Measurements from ENCODE around the gene DENND5A.
A peak's percentile ranks its signal among the peaks of the same experiment; 100 is the strongest.
"Not testable (repeated sequence)": the region's sequence is repeated elsewhere in the genome, so short reads cannot be mapped to it uniquely, and the experiment has no call there.

DENND5A gene

DNA sequence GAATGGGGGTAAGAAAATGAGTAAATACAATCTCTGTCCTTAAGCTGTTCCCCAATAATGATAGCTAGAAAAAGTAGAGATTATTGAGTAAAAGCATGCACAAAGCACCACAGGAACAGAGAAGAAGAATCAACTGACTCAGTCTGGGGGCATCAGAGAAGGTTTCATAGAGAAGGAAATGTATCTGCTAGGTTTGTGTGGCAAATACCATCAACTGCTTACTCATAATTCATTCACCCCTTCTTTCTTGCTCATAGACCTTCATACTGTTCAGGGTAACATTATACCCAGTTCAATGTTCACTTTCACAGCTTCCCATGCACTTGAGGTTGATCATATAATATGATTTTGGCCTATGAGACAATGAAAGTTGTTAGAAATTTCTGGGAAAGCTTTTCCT, 88.6 kb downstream of the DENND5A start:
- no peak for DNase-seq (ENCODE audit: low spot score)

DNA sequence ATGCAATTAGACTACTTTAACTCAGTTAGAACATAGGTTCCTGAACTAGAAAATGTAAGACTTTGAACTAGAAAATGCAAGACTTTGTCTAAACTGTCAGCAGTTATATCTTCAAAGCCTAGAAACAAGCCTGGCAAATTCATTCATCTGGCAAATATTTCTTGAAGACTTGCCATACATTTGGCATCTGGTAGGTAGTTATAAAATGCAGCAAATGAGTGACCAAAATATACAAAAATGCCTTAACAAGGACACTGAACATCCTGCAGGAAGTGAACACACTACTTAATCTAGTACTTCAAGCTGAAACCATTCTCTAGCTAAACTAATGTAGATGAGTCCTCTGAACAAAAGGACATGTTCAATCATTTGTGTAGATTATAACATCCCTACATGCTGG, 89.0 kb downstream of the DENND5A start:
- peak; percentile 9 for DNase-seq (ENCODE audit: low spot score)

DNA sequence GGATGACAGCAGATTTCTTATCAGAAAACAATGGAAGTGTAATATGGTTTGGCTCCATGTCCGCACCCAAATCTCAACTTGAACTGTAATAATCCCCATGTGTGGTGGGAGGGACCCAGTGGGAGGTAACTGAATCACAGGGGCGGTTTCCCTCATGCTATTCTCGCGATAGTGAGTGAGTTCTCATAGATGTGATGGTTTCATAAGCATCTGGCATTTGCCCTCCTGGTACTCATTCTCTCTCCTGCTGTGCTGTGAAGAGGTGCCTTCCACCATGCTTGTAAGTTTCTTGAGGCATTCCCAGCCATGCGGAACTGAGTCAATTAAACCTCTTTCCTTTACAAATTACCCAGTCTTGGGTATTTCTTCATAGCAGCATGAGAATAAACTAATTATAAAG, 92.8 kb downstream of the DENND5A start:
- DNase-seq (ENCODE audit: low spot score) = no peak

DNA sequence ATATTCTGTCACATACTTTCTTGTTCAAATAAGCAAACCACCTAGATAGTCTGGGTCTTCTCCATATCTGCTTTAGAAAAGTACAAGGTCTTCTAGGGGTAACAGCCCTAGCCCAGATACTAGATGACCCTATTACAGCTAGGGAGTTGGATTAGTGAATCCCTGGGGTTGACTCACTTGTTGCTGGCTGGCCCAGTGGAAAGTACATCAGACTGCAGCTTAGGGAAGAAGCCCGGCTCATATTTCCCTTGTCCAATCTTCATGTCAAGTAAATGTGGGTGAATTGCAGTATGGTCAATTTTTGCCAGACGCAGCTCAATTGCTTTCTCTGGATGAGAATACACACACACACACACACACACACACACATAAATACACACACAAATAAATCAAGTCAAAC, 94.7 kb downstream of the DENND5A start:
- peak; percentile 53 for DNase-seq (ENCODE audit: low spot score)

DNA sequence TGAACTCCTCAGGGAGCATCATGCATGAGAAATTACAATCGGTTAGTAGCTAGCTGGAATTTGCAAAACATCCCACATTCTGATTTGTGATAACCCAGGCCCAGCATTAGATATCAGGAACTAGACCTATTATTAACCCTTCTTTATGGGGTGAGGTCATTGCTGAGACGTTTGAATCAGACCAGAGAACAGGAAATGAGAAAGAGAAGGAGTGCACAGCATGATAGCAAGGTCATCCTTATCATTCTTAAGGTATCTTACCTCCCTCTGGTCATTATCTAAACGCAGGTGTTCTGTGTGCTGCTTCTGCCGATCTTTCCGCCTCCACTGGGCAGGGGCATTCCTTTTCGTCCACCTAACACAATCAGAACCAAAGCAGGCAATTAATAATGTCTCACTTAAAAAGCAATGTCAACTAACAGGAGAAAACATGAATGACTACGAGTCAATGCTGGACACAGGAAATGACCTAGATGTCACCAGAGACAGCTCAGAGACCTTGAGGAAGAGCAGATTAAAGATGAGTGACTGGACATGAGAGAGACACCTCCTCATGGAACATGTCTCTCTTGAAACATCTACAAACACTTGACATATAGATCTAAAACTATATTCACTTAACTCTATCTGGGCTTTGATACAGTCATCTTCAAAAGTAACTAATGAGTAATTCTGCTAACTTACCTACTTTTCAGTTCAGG, 95.4 kb downstream of the DENND5A start:
- DNase-seq (ENCODE audit: low spot score) = no peak

DNA sequence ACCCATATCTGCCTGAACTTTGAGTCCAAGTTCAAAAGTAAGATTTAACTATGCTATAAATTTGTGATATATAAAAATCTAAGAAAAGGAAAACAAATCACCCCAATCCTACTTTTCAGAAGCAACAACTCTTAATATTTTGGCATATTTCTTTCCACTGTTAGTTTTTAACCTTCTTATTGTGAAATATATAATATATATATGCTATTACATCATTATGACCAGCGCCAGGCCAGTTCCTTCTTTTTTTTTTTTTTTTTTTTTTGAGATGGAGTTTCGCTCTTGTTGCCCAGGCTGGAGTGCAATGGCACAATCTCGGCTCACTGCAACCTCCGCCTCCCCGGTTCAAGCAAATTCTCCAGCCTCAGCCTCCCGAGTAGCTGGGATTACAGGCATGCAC, 103.2 kb downstream of the DENND5A start:
- not testable (repeated sequence) for DNase-seq (ENCODE audit: low spot score)

DNA sequence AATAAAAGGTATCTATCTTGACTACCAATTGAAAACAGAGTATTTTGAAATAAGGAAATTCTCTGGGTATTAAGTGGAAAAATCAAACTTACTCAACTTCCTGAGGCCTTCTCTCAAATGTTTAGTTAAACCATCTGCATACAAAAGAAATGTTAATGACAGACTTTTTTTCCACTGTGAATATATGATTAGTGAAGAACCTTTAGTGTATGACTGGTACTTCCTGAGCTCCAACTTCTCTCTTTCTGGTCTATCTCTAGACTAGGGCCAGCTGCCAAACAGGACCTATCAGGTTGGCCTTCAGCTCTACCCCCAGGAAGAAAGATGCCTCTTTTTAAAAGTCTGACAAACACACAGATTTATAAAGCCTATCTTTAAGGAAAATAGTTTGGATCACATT, 105.0 kb downstream of the DENND5A start:
- DNase-seq (ENCODE audit: low spot score) = no peak

DNA sequence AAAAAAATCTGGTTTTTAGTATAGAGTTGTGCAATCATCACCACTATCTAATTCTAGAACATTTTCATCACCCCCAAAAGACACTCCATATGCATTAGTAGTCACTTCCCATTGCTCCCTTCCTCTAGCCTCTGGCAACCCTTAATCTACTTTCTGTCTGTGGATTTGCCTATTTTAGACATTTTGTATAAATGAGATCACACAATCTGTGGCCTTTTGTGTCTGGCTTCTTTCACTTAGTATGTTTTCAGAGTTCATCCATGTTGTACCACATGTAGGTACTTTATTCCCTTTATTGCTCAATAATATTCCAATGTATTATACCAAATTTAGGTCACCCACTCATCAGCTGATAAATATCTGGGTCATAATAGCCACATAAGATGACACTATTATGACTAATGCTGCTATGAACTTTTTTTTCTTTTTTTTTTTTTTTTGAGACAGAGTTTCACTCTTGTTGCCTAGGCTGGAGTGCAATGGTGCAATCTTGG, 106.2 kb downstream of the DENND5A start:
- peak; percentile 40 for DNase-seq (ENCODE audit: low spot score)

DNA sequence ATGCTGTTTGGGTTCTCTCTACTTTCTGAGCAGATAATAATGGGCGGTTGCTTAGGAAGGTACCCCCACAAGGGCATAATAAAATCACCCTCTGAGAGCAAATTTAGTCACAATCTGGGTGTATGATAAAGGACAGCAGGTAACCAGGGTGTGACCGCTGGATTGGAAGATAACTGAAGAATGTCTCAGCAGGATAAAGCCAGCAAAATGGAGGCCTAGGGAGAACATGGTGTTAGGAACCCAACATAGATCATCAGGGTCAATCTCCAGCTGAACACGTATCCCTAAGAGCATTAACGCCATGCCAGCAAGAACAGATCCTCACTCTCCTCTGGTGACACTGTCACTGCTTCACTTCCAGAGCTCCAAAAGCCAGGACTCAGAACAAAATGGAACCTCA, 109.2 kb downstream of the DENND5A start:
- no peak for DNase-seq (ENCODE audit: low spot score)

DNA sequence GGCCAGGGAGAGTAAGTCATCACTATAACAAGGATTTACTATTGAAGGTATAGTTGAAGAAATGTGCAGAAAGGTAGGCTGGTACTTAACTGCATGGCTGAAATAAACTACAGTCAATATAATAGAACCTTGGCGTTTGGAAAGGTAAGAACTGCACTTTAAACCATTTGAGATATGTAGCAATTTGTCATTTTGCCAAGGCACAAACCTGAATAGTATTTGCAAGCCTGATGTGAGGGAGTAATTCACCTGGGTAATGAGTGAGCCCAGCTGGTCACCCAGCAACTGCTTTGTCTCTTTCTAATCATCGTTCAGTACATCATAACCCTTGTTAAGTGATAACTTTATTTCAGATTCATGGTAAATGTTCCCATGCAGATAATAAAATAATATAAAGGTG, 111.5 kb downstream of the DENND5A start:
- DNase-seq (ENCODE audit: low spot score) = no peak

DNA sequence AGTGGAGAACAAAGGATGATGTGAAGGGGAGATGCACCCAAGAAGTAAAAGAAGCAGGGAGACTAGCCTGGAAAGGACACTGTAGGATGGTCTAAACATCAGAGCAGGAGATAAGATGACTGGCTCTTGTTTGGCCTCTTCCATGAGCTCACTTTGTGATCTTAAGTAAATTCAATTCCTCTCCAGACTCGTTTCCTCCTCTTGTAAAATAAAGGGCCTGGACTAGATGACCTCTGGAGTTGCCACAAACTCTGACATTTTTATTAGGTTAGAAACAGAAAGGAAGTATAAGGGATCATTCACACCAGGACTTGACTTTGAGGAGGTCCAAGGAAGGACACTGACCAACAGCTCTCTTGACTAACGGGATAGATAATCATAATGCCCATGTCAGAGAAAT, 113.5 kb downstream of the DENND5A start:
- DNase-seq (ENCODE audit: low spot score) = no peak

DNA sequence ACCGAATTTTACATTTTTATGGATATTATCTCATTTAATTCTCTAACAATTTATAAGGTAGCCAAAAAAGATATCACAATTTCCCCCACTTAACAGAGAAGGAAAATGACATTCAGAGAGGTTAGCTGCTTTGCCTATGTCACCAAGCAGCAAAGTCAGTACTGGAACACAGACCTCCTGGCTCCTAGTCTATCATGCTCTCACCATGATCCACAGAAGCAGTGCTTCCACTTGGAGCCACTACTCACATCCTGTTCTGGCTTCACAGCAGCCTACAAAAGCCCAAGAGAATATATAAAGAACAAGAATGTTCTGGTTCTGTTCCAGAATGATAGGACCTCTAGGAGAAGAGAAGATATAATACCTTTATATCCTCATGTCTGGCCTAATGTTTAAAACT, 114.2 kb downstream of the DENND5A start:
- DNase-seq (ENCODE audit: low spot score) = no peak

DNA sequence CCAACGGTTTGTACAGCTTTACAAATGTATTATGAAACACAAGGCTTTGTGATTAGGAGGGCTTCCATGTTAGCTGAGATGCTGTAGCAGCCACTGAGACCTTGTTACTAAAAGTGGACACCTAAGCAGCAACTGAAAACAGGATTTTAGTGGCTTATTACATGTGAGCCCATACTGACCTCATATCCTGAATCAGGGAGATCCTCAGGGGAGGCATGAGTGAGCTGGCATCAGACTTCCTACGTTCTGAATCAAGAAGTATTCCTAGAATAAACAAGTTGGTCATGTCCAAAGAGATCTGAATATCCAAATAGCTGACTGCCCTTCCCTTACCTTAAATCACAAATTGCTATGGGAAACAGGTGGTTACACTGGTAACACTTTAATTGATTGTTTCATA, 114.6 kb downstream of the DENND5A start:
- peak; percentile 54 for DNase-seq (ENCODE audit: low spot score)

DNA sequence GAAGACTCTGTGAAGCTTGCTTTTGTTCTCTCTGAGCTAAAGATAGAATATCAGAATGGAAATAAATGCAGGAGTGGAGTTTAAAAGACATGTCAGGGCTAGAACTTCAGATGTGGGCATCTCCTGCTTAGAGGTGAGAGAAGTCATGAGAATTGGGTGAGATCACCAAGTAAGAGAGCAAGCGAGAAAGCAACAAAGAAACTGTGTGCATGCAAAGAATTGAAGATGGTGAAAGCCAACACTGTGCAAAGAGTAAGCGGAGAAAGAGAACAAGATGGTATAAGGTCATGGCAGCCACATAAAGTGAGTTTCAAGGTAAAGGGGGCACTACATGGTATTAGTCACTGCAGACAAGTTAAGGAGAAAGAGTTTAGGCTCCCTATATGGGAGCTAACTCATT, 116.4 kb downstream of the DENND5A start:
- DNase-seq (ENCODE audit: low spot score) = no peak

DNA sequence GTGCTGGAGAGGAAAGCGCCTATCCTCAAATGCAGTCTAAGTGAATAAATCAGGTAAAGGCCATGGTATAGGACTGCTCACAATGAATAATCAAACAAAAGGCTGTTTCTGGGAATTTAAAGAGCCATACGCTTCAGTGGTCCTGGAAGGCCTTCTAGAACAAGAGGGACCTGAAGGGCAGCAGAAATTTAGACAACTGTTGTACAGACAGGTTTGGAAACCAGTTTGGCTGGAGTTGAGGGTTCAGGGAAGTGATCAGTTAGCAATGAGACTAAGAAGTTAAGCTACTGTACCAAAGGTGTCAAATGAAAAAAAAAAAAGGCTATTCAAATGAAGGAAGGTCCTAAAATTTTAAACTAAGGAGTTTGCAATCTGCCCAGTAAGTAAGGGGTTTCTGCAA, 117.1 kb downstream of the DENND5A start:
- DNase-seq (ENCODE audit: low spot score) = no peak

DNA sequence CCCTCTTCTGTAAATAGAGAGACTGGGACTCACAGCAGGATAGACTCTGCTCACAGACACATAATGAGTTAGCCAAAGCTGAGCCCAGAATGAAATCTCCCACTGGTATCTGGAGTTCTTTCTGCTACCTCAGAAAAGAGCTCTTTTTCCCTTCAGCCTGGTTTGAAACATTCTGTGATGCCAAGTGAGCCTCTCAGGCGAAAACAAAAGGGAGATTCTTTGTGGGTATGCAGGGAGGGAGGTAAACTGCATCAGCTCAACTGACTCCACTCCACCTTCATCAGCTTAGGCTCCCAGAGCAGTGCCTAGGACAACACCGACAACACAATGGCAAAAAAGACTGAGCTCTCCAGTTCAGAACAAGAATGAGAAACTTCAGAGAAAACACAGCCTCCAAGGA, 118.7 kb downstream of the DENND5A start:
- DNase-seq (ENCODE audit: low spot score) = no peak

DNA sequence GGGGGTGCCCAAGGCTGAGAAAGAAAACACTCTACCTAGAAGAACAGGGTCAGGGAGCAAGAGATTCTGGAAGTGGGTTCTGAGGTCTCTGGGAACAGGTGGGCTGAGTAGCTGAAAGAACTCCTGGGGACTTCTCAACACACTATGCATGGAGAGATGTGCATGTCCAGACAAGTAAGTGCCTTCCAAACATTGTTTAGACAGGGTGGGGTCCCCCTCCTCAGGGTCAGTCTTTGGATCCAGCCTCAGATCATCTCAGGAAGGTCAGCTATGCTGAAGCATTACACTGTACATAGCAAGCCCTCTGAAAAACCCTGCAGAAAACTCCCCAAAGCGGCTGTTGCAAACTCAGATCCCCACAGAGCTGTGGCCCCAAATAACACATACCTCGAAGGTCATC, 119.9 kb downstream of the DENND5A start:
- no peak for DNase-seq (ENCODE audit: low spot score)

DNA sequence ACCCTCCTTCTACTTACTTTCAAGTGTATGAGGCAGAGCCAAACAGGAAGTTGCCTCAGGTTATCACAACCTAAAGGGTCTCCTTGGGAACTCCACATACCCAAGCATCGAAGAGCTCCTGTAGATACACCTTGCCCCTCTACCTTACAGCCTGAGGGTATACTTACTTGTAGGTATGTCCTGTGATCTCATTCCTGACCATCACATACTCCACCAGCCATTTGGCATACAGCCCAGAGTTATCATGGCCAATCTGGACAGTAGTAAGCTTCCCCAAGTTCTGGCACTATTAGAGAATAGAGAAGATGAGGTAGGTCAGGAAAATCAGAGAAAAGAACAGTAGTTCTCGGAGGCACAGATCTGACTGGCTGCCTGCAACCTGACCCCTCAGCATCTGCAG, 120.3 kb downstream of the DENND5A start:
- no peak for DNase-seq (ENCODE audit: low spot score)

DNA sequence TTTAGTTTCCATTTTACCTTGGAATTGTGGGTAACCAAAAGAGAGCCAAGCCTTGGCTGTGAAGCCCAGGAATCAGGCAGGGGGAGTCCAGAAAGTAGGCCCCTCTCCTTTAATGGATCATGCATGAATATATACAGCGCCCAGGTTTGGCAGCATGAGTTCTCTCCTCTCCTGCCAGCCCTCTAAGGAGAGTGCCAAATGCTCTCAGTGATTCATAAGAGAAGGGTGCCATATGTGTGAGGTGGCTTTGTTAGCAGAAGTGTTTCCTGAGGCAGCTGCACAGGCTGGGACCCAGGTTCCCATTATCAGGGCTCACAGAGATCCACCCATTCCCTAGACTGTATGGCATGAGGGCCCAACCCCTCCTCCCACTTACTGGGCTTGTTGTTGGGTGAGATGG, 121.4 kb downstream of the DENND5A start:
- DNase-seq (ENCODE audit: low spot score) = no peak

DNA sequence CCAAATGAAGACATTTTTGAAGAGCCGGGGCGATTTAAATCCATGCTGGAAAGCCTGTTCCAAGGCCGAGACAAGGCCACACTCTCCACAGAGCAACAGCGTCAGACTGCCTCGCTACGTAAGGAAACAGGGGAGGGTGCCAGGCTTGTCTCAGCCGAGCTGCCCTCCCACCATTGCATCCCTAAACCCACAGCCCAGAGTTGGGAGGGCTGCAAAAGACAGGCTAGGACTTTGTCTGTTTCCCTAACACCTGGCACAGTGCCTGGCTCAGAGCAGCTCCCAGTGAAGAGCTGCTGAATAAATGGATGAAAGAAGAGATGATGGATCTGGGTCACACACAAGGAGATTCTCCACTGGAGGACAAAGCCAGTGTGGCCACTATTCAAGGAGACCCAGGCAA, 122.4 kb downstream of the DENND5A start:
- no peak for DNase-seq (ENCODE audit: low spot score)

DNA sequence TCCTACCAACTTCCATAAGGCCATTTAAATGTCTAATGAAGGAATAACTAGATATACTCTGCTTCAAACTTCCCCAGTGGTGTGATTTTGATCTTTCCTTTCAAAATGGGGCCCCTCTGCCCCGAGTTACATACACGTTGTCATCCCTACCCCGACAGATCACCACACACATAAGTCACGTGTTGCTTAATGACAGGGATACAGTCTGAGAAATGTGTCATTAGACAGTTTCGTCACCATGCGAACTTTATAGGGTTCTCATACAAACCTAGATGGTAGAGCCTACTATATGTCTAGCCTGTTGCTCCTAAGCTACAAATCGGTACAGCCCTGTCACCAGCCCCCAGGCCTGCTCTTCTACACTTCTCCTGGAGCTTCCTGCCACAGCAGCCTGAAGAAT, 124.0 kb downstream of the DENND5A start:
- no peak for DNase-seq (ENCODE audit: low spot score)

DNA sequence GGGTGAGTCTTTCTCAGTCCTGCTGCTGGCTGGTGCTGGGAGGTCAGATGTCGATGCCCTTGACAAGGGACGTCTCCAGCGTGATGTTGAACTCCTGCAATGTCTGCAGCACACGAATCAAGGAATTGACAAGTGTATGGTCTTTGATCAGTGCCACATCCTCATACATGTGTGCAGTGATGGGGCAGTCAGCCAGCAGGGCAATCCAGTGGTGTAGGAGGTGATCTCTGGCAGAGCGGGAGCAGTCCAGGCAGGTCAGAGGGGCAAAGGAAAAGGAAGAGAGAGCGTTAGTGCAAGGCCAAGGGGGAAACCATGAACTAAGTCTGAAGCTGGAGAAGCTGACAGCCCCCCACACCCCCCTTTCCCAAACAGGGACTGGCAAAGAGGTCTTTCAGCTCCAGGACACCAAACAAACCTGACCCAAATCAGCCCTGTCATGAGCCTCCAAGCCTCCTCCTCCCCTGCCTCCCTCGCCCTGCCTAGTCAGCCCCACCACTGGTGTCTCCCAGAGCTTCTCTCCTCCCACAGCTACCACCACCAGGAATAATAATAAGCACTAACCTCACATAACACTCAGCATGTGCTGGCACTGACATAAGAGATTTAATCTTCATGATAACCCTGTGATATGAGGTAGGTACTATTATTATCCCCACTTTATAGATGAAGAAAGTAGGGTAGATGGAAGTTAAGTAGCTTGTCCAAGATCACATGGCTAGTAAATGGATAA, 125.4 kb downstream of the DENND5A start:
- no peak for DNase-seq (ENCODE audit: low spot score)

DNA sequence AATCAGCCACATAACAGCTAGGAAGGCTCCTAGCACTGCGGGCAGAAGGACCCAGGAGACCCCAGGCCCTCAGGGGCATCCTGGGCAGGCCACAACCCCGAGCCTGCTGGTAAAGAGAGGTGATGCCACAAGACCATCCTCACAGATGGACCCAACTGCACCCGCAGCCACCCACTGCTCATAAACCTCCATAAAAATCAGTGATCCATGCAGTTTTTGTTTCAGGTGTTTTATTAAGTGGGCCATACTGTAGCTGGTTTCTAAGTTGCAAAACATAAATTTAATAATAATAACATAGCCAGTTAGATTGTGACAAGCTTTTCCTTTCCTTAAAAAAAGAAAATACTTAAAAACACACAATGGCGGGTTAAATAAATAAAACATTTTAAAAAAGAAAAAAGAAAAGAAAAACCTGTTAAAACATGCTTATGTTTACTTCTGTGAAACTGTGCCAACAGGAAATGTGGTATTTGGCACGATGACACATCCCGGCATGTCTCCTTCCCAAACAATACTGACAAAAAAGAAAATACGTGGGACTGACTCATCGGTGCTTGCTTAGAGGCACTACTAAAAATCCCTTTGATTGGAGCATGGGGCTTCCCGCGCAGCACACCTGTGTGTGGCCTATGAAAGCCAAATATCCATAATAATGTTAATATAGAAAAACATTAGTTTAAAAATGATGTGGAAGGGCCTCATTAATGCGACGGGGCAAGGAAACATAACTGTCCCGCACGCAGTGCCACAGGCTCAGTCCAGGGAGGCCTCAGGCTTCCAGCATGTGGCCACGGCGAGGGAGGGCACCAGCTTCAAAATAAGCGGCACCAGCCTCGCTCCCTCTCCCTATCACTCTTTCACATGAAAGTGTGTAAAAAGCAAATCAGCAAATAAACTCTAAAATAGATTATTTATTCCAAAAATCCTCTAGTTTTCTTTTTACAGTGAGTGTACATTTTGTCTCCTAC, 126.3 kb downstream of the DENND5A start:
- DNase-seq (ENCODE audit: low spot score) = peak; percentile 82
